NB4 (cell line): ENCODE measurements around the gene CCDC160.

ENCODE experiments used
- CTCF ChIP-seq: IDR thresholded peaks from one replicate; pipeline ENCODE4 v1.5.1; 2012; ENCODE audit warnings: low read depth, low read length
- MAX ChIP-seq: IDR thresholded peaks from 2 replicates; pipeline ENCODE4 v1.6.1; 2011; ENCODE audit warnings: low read depth, low read length
- MYC ChIP-seq: IDR thresholded peaks from 2 replicates; pipeline ENCODE4 v1.6.1; 2011; ENCODE audit warnings: low read depth, low read length
- POLR2A ChIP-seq: IDR thresholded peaks from 2 replicates; pipeline ENCODE4 v1.6.1; 2011; ENCODE audit warnings: mild to moderate bottlenecking; ENCODE audit not compliant: insufficient read length; ENCODE audit errors: extremely low read depth

GRCh38 chrX:134254511-134254910, 17.5 kb downstream of the CCDC160 start:
- TF ChIP-seq POLR2A (no peak), CTCF (no peak), MAX (no peak), MYC (no peak)
